AG20443 (cell line): Measurements from ENCODE around the gene NOL9.
A peak's percentile ranks its signal among the peaks of the same experiment; 100 is the strongest.

Experiments used
- DNase-seq: peaks from one replicate; pipeline ENCODE4 v3.0.0; 2012; ENCODE audit warnings: low spot score, mixed read lengths

Gene NOL9

GRCh38 chr1:6521536-6521935, 32.8 kb downstream of the NOL9 start:
- no peak for DNase-seq

DNA sequence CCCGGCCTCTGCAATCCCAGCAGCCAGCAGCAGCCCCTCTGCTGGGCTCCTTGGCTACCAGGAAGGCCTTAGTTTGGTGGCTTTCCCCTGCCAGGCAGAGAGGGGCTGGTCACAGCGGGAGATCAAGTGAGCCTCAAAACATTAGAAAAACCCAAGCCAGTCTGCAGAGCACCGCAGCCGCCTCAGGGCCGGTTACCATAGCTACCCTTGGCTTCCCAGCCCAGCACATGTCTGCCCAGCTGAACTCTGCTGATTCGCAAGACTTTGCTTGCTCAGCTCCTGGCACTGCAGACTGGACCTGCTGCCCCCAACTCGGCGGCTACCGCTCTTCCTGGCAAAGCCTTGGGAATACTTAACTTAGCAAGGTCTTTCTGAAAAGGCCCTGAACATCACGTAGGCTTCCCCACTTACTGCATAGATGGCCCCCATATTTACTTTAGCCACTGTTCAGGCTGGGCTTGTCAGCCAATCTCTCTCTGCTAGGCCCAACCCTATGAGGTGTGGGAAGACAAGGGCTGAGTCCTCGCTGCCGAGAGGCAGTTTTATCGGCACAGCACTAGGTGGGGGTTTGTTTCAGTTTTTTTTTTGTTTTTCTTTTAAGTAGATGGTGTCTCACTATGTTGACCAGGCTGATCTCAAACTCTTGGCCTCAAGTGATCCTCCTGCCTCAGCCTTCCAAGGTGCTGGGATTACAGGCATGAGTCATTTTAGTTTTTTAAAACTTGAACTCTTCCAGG, 34.2 kb downstream of the NOL9 start:
- DNase-seq, result peak; percentile 92

GRCh38 chr1:6519491-6519934, 34.8 kb downstream of the NOL9 start:
- no peak for DNase-seq

DNA sequence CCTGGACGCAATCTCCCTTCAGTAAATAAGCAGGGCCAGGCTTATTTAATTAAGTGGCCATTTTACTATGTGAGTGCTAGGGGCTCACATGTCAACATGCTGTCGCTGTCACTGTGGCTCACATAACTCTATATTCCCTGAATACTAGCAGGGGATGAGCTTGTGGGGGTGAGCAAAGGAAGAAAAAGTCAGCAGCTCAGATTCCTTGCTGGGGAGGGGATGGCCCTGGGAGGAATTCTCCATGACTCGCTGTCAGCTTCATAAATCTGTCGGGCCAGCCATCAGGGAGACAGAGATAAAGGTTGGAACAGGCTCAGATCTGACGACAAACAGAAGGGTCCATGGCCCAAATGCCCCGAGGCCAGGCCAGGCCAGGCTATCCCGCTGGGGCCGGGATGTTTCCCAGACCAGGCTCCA, 36.9 kb downstream of the NOL9 start:
- no peak for DNase-seq

DNA sequence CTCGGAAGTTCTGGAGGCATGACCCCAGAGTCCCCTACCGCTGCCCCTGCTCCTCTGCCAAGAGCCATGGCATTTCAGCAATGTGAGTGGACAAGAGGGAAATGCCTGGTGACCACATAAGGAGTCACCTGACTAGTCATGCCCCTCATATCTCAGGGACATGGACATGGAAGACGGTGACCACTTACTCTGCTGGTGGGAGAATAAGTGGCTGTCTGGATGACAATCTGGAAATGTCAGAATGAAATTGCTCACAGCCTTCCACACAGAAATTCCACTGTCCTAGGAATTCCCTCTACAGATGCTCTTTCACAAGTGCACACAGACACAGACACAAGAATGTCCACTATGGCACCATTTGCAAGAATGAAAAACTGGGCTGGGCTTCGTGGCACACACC, 38.5 kb downstream of the NOL9 start:
- DNase-seq, result peak; percentile 38

- DNase-seq, result no peak
Observed at GRCh38 chr1:6513320-6513801, 41.0 kb downstream of the NOL9 start.

- no peak for DNase-seq
Observed at GRCh38 chr1:6512908-6513280, 41.4 kb downstream of the NOL9 start.

DNA sequence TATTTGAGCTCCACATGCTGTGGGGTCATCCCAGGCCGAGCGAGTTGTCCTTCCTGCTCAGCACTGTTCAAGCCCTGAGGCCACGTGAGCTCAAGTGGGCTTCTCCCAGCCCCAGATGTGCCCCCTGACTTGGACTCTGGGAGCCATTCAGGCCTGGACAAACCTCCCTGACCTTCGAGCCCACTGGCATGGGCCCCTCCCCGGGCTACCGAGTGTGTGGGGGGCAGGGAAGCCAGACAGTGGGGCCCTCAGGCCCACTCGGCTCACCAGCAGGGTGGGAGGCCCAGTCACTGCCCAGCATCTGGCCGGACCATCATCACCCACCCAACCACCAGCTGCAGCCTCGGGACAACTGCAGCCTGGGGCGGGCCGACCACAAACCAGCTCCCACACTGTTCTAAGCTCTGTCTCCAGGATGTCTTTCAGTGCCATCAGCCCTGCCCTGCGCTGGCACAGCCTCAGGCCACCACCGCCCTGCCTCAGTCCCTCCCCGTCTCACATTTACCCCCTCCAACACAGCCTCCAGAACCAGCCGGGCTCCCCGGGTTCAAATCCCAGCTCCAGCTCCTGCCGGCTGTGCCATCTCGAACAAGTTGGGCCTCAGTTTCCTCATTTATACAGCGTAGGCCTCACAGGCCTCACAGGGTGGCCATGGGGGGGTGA, 41.9 kb downstream of the NOL9 start:
- no peak for DNase-seq

DNA sequence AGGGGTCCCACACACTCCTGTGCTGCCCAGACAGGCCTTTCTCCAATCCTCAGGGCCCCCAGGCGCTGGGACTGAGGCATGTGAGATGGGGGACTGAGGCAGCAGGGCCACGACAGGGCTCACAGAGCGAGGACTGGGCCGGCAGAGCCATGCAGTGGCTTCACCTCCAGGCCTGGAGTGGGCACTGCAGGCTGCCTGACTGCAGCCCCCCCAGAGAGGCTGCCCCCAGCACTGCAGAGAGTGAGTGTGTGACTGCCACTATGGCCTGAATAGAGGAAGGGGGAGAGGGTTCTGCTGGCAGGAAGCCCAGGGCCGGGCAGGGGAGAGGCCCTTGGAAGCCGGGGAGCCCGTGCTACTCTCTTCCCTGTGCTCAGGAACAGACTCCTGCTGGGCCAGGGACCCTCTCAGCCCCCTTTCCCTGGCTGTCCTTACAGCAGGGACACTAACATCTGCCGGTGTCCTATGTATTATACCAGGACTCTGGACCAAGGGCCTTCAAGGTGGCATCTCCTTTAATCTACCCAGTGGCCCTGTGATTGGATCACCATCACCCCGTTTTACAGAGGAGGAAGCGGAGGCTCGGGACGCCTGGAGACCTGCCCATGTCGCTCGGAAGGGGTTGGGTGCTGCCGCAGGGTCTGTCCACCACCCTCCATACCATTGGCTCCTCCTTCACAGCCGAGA, 42.6 kb downstream of the NOL9 start:
- no peak for DNase-seq

- DNase-seq, result no peak
Observed at GRCh38 chr1:6511056-6511455, 43.3 kb downstream of the NOL9 start.

DNA sequence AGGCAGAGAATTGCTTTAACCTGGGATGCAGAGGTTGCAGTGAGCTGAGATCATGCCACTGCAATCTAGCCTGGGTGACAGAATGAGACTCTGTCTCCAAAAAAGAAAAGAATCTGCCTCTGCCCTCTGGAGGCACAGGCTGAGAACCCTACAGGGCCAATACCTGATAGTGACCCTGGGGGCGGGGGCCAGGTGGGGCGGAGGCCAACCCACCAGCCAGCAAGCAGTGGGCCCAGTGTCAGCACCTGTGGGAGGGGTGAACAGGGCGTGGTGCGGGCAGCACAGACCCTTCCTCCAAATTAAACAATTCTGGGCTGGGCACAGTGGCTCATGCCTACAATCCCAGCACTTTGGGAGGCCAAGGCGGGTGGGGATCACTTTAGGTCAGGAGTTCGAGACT, 43.8 kb downstream of the NOL9 start:
- no peak for DNase-seq

DNA sequence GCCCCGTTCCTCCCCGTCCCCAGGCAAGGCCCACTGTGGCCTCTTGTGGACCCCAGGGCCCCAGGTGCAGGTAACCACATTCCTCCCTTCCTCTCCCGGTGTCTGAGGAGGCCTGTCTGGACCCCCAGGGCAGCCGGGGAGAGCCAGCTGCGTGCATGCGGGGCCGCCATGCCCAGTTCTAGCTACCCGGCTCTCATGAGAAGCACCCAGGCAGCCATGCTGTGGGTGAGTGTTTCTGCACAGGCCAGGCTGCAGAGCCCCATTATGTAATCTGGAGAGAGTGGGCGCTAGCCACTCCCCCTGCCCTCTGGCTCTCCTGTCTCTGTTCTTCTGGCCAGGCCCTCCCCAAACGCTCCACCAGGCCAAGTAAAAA, 44.4 kb downstream of the NOL9 start:
- no peak for DNase-seq

DNA sequence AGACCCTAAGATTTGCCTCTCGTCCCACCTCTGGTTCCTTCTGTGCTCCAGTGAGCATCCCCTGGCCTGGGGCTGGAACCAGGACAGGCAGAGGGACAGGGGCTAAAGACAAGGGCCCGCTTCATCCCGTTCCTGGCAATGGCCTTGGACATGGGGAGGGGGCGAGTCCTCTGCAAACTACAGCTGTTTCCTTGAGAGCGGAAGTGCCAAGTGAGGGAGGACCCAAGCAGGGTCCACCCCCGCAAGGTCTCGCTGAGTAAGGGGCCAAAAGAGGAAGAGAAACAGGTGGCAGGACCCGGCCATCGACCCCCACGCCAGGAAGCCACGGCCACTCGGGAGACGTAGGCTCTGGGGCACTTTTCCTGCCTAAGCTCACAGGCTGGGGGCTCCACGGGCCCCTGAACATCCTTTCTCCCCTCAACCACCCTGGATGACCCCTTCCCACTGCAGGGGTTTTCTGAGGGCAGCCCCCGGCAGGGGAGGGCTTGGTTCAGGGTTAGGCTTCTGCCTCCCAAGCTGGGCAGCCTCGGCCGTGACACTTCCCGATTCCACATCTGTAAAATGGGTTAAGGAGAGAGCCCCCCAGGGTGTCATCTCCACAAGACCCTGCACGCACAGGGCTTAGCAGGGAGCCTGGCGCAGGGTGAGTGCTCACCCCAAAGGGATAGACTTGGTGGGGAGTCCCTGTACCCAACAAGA, 44.9 kb downstream of the NOL9 start:
- DNase-seq, result no peak

- no peak for DNase-seq
Observed at GRCh38 chr1:6508816-6509189, 45.5 kb downstream of the NOL9 start.

DNA sequence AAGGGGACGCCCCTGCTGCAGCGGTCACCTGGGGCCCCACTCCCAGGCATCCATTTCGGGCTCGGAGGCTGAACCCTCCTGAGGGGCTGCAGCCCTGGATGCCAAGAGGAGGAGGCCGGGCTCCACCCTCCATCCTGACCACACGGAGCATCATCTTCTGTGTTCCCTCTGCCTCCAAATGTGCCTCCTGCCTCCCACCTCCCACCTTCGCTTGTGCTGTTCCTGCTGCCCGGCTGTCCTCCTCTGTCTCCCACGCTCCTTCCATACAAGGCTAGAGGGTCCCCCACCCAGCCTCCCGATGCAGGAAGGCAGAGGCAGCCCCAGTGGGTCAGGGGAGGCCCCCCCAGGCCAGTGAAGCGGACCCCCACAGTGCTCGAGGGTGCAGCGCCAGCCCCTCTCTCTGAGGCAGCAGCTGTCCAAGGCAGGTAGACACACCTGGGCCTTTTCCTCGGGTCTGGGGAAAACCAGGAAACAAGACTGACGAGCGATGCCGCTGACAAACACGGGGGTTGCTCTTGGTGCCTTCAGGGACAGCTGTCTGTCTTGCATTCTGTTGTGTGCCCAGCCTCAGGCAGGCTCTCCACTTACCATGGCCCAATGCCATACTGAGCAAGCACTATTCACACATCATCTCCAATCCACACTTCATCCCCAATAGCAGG, 46.0 kb downstream of the NOL9 start:
- no peak for DNase-seq

DNA sequence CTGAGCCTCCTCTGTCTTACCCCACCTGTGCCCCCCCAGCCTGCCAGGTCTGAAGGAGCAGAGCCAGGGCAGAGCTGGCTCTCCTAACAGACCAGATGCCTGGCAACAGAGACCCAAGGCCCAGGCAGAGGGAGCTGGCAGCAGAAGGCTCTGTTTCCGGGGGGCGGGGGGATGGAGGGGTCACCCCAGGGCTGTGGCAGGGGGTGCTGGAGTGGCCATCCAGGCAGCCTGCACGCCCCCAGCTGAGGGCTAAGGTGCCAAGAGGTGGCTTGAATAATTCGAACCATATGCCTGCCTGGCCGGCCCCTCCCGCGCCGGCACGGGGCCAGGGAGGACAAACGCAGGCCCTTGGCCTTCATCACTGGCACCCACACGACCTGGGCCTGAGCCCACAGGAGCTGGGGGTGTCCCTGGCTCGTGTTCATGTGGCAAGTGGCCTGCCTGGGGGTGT, 46.8 kb downstream of the NOL9 start:
- DNase-seq, result peak; percentile 50

GRCh38 chr1:6507037-6507428, 47.3 kb downstream of the NOL9 start:
- no peak for DNase-seq

DNA sequence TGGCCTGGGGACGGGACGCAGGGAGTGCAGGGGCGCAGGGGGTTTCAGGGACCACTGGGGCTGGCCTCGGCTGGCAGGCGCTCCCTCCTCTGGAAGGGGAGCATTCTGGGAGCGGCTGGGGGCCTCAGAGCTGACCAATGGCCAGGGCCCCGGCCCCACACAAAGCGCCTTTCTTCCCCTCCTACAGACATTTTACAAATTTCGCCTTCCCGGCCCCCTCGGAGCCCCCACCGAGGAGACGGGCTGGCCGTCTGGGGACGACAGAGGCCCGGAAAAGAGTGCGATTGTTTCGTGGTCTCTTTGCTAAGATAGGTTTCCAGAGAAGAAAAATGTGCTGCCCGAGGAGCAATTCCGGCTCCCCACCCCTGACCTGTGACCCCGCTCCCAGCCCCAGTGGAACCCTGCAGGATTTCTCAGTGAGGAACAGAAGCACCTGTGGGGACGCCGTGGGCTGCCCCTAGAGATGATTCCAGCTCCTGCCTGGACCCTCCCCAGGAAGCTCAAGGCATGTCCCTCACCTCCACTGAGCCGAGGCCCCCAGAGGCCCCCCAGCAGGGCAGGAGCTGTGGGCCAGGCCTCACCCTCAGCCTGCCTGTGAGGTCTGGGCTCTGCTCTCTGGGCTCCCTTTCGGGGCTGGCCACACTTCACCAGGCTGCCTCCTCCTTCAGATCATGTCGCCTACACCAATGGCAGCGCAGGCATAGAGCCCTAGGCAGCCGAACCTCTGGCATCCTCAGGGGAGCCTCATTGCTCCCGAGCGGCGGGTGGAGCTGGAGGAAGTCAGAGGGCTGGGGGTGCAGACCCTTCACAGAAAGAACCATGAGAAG, 47.9 kb downstream of the NOL9 start:
- no peak for DNase-seq

DNA sequence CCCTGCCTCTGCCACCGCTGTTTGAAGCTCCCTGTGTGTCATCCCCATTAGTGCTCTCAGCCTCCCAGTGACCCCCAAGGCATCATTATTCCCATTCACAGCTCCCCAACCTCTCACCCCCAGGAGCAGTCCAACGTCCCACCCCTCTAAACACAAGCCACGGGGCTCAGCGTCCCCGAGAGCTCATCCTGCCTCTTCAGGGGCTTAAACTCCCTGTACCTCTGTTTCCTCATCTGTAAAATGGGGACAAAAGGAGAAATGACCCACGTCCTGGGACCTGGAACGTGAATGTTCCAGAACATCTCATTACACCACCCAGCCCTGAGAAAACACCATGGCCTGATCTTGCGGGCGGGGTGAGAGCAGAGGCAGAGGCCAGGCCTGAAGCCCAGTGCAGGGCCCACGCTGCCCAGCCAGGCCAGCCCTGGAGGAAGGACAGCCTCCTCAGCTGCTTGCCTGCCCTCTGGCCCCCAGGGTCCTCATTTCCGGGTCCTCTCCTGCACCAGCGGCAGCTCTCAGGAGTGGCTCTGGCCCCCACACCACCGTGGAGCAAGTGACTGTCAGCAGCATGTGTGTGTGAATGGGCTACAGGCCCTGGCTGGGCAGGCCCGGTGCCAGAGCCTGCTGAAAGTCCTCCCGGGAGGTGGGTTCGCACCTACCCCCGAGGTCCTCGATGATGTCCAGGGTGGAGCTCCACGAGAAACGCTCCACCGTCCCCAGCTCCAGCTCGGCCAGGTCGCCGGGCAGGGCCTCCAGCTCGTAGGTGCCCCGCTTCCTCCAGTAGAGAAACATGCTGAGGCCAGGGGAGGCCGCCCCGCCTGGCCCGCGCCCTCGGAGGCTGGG, 48.7 kb downstream of the NOL9 start:
- DNase-seq, result no peak

- DNase-seq, result no peak
Observed at GRCh38 chr1:6504887-6505286, 49.4 kb downstream of the NOL9 start.
